Activated CD8-positive, alpha-beta memory T cell treated with anti-CD3 and anti-CD28 coated beads for 48 hours (primary cell): ENCODE measurements around the gene MID1IP1.

ENCODE experiments used
- DNase-seq, 3 experiments: peaks; one replicate each; pipeline ENCODE4 v3.0.0-alpha.2; 2020; ENCODE audit warnings: low read depth in 2 of 3, low spot score in 2 of 3

Gene MID1IP1, protein sequence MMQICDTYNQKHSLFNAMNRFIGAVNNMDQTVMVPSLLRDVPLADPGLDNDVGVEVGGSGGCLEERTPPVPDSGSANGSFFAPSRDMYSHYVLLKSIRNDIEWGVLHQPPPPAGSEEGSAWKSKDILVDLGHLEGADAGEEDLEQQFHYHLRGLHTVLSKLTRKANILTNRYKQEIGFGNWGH

DNA sequence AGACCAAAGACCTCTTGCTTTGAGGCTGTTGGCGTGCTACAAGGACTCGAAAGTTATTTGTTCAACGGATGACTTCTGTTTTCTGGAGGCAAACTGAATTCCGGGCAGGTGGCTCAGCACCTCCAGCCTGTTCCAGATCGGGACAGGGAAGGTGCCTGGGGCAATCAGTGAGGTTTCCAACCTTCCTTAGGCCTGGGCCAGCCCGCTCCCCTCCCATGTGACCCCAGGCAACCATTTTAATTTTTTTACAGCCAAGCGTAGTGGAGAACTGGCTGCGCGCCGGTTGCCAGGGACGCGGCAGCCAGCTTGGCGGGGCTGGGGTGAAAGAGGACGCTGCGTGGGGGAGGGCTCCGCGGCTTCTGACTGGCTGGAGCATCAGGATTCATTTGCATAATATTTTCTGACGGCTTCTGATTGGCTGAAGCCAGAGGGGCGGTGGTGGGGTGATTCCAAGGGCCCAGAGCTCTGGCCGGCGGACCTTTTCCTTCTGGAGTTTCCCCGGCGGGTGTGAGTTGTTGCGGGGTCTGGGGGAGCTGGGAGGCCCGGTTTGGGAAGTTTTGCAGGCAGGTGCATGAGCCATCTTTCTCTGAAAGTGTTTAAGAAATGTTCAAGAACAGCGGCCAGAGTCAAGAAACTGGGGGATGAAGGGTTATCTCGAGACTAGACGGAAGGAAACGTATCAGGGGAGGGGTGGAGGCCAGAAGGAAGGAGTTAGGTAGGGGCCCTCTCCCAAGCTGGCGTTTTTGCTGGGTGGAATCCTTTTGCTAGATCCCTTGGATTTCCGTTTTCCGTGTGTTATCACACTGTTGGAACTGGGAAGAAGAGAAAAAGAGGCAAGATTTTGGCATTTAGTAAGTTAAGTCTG, at the start of gene MID1IP1:
Gene MID1IP1, plus strand, starts transcription at position 479 of the 865 bp plus-strand sequence. CDS start 3,488 bp downstream, outside the sequence.
- DNase-seq: peak in 2 of 3 experiments; percentile 16 to 25

DNA sequence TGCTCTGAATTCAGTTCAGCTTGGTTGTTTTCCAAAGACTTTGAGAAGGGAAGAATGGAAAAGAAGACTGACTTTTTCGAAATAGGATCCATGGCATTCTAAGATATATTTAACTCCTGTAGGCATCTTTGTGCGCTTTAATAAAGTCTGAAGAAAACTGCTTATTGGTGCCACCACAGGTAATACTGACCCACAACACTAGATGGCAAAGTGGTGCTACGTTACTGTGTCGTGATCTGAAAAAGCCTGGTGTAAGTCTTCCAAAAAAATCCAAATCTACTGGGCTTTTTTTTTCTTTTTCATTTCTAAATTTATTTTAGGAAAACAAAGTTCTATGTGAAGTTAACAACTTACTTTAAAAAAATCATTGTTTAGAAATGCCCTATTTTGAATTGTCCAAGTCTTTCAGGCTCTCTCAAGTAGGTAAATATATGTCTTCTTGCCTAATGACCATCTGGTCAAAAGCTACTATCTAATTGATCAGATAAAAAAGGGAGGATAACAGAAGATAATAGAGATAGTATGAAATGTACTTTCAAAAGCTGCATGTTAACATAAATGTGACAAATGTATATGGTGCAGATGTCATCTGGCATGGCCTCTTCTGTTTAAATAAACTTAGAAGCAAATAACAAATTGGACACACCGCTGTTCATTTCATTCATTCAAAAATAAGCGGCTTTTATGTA, 47.0 kb upstream of the MID1IP1 start:
- no peak for DNase-seq

DNA sequence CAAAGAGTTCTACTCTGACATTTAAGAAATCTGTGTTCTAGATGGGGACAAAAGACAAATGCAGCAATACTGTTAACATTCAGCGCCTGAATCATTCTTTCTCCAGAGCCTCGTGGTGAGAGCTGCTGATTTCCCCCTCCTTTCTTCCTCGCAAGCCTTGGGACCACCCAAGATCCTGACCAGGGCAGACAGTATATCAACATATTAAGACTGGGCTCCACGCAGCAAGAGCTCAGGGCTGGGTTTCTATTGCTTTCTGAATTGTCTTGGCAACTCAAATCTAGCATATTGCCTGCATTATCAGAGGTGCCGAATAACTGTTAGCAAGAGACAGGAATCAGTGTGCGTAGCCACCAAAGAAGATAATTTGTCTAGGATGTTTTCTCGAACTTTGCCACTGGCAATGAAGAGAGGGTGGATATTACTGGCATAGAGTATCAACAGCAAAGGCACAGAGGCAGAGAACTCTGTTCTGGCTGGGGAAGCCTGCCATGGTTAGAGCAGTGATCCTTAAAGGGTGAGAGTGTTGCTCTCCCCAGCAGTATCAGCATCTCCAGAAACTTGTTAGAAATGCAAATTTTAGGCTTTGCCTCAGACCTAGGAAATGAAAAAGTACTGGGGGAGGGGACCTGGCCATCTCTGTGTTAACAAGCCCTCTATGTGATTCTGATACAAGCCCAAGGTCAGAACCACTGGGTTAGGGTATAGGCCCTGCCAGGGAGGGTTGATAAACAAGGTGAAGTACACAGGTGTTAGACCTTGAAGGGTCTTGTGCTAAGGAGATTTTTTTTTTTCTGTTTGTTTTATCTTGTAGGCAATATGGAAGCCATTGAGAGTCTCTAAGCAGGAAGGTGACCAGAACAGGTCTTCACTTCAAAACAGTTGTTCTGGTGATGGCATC, 46.2 kb upstream of the MID1IP1 start:
- no peak for DNase-seq

DNA sequence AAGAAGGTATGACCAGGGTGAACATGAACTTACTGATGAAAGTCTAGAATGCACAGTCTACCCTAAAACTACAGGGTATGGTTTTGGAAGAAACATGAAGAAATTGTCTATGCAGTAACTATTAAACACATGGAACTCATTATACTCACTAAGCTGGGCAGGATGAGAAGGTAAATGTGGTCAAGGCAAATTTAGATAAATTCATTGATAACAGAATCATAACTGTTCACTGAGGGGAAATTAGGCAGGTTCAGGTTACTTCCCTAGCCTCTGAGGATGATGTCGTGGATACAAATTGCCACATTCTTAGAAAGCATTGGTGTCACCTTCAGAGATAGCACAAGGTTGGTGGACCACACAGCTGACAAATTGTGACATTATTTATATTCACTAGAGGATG, 40.4 kb upstream of the MID1IP1 start:
- DNase-seq: no peak

DNA sequence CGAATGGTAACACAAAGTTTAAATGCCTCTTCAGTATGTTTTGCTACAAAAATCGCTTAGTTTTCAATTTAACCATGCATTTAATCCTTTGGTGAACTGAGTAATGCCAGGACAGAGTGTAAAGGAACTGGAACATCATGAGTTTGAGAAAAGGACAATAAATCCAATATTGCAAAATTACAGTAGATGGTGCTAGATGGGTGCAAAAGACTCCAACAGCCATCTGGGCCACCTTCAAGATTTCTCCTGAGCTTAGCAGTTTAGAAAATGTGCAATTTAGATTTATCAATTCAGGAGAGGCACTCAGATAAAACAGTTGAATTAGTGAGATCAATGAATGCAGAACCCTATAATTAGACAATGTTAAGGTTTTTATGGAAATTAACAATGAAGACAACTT, 33.2 kb upstream of the MID1IP1 start:
- no peak for DNase-seq

DNA sequence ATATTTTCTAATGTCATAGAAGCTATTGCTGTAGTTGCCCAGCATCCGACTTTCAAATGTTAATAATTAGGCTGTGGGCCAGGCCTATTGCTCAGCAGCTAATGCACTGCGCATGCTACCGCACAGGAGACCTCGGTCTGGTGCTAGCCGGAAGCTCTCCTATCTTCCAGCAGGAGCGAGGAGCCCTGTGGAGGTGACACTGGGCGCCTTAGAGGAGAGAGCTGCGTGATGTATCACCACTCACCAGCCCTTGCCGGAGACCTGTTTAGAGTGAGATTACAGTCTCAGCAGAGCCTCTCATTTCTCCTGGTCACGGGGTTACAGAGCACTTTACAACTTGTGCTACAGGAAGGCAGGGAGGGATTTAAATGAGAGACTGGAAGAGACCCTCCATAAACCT, 31.1 kb upstream of the MID1IP1 start:
- no peak for DNase-seq

DNA sequence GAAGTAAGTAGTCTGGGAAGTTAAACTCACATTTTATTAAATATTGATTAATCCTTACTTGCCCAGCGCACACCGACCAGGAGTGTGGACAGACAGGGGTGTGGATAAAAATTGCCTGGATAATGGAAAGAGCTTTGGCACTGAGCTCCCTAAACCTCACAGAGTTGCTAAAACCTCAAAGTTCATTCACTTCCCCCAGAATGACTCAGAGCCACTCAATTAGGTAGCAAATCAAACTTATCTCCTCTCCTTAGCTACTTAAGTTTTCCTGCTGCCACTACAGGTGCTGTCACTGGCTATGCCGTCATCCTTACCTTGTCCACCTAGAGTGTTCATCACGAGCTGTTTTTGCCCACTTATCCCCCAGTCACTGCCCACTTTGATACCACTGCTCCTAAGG, 27.0 kb upstream of the MID1IP1 start:
- no peak for DNase-seq

DNA sequence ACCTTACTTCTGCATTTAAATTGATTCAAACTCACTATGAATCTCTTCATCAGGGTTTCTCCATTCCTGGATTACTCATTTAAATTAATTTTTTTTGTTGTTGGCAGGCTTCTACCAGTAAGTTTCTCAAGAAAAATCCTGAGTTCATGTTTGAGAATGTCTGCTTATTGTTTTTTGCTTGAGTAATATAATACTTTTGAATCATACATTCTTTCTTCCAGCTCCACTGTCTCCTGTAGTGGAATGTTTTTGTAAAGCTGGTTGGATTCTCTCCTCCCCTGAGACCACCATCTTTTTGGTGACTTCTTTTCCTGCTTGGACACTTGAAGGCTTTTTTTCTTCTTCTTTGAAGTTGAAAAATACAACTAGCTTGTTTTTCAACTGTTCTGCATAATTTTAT, 4.3 kb upstream of the MID1IP1 start:
- DNase-seq: no peak

DNA sequence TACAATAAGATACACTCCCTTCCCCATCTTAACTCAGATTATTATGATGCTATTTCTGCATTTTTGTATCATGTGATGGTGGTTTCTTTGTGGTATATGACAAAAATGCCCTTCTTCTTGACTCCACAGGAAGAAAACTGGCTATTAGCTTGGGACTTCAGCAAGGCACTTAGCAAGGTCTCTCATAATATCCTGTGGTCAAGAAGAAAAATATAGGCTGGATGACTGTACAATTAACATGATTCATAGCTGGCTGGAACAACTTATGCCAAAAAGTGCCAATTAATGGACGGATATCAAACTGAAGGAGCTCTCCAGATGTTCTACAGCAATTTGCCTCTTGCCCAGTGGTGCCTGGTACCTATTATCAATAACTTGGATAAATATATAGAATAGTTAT, 2.3 kb upstream of the MID1IP1 start:
- DNase-seq: no peak

DNA sequence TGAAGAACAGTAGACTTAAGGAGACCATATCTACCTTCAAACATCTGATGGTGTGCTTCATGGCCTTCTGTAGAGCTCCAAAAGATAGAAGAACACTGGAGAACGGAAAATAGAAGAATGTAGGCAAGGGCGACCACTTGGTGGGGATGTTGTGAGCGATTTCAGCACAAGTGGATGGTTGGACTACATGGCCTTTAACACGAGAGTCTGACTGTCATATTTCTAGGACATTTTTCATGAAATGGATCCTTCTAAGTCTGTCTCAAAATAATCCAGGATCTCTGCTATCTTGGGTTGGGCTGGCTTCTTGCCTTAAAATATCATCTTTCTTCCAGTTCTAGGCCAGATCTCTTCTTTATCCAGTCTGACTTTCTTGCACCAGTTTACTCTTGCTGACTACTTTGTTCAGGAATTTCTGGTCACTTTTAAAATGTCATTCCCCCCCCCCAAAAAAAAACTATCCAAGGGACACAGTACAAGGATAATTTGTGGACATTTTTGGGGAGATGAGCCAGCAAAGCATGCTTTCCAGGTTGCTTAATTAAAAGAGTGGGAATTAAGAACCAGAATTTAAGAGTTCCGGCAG, 1.2 kb upstream of the MID1IP1 start:
- no peak for DNase-seq

DNA sequence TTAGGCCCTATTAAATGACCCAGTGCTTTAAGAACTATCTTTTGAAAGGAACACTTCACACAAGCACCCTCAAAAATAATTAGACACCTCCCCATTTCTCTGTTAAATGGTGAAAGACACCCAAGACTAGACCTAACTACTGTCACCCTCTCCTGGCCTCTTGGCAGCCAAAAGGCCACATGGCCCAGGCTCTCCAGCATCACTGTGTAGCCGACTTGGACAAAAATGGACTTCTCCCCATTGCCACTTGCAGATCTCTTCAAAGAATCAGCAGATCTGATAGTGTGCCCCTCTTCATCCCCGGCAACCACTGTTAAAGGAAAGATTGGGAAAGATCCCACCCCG, 2.0 kb downstream of the MID1IP1 start:
- no peak for DNase-seq

DNA sequence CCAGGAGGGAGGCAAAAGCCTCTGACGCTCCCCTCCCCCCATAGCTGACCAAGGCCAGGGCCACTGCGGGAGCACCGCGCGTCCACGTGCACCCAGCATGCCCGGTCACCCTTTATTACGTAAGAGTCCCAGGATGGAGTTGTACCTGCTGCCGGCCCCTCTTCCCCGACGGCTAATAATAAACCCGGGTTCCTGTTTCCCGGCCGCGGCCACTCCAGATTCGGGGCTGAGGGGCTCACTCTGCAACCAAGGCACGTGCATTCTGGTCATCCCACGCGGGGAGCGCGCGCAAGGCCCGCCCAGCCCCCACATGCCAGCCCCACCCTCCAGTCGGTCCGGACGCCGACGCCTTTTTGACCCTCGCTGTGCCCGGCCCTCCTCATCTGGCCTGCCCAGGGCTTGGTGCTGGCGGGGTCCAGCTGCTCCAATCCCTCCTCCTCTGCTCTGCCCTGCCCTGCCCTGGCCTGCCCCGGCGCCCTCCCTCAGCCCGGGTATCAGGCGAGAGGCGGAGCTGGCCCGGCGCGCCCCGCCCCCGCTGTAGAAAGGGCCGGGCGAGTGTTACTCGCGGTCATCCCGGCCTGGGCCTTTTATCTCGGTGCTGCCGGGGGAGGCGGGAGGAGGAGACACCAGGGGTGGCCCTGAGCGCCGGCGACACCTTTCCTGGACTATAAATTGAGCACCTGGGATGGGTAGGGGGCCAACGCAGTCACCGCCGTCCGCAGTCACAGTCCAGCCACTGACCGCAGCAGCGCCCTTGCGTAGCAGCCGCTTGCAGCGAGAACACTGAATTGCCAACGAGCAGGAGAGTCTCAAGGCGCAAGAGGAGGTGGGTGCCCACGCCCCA, 2.6 kb downstream of the MID1IP1 start:
- peak; percentile 29 to 65 (median 33) for DNase-seq

DNA sequence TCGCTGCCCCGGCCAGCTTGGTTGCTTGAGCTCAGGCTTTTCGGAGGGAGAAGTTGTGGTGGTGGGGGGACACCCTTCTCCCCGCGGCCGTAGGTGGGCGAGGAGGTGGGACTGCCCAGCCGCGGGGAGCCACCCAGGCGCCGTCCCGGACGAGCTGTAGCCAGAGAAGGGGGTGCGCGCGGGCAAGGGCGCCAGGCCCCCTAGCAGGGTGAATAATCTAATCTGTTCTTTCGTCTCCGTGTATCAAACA, 3.1 kb downstream of the MID1IP1 start:
- DNase-seq: no peak

DNA sequence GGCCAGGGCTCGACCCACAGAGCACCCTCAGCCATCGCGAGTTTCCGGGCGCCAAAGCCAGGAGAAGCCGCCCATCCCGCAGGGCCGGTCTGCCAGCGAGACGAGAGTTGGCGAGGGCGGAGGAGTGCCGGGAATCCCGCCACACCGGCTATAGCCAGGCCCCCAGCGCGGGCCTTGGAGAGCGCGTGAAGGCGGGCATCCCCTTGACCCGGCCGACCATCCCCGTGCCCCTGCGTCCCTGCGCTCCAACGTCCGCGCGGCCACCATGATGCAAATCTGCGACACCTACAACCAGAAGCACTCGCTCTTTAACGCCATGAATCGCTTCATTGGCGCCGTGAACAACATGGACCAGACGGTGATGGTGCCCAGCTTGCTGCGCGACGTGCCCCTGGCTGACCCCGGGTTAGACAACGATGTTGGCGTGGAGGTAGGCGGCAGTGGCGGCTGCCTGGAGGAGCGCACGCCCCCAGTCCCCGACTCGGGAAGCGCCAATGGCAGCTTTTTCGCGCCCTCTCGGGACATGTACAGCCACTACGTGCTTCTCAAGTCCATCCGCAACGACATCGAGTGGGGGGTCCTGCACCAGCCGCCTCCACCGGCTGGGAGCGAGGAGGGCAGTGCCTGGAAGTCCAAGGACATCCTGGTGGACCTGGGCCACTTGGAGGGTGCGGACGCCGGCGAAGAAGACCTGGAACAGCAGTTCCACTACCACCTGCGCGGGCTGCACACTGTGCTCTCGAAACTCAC, 3.6 kb downstream of the MID1IP1 start:
- DNase-seq: peak in 1 of 3 experiments; percentile 7

DNA sequence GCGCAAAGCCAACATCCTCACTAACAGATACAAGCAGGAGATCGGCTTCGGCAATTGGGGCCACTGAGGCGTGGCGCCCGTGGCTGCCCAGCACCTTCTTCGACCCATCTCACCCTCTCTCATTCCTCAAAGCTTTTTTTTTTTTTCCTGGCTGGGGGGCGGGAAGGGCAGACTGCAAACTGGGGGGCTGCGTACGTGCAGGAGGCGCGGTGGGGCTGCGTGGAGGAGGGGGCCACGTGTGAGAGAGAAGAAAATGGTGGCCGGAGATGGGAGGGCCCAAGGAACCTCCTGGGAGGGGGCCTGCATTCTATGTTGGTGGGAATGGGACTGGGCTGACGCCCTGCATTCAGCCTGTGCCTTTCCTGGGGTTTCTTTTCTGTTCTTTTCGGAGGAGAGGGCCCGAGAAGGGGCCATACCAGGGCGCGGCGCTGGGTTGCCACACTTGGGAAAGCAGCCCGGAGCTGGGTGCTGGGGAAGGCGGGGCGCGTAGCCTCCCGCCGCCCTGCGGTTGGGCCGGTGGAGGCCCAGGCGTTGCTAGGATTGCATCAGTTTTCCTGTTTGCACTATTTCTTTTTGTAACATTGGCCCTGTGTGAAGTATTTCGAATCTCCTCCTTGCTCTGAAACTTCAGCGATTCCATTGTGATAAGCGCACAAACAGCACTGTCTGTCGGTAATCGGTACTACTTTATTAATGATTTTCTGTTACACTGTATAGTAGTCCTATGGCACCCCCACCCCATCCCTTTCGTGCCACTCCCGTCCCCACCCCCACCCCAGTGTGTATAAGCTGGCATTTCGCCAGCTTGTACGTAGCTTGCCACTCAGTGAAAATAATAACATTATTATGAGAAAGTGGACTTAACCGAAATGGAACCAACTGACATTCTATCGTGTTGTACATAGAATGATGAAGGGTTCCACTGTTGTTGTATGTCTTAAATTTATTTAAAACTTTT, 4.5 kb downstream of the MID1IP1 start:
- DNase-seq: peak in 1 of 3 experiments; percentile 28

DNA sequence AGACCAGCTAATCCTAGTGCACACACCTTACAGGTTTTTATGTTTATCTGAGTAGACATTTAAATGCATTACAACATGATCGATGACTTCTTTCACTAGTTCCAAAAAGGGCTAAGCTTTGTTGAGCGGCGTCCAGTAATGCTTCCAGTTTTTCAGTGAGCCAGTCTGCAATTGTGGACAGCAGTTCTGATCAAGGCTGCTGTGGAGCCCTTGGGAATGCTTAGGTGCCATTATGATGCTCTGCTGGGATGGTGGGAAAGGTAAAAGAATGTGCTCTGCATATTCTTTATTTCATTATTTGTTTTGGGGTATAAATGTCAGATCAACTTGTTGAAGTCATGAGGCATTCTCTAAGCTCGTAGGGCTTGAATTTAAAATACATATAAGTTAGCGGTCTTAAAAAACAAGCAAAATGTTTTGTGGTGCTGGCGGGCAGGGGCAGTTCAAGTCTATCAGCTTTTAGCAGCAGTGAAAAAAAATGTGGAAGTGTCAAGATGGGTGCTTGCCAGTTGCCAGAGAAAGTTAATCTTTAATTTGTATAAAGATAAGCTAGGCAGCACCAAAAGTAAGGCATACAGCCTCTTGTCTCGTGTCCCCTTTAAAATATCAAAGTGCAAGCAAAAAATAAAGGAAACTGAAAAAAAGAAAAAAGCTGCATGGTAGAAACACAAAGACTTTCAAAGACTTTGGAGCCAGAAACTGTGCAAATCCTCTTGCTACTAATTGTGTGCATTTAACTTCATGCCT, 5.8 kb downstream of the MID1IP1 start:
- no peak for DNase-seq

DNA sequence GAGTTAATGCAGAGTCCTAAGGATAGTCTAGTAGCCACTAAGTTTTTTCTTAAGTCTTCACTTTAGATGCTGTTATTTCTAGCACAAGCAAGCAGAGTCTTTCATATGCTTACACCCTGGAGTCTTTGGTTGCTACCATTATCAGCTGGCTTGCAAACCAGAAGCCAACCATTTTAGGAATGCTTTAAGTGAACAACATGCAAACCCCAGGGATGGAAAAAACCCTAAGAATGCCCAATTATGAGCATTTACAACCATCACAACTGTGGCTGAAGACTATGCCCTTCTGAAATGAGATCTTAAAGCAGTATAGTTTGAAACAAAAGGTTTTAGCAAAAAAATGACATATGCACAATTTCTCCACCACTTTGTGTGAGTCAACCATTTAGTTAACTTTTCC, 6.6 kb downstream of the MID1IP1 start:
- no peak for DNase-seq
